ENCODE results near the gene PXT1. TPM values are rescaled to one million over a fixed set of nuclear protein-coding genes. Genes with fewer than 3 reads are reported as not detected.

Gene PXT1
- total and polyA plus RNA-seq, 9 of the 15 experiments (the other 6 are each of a cell fraction or from before 2014, with no cell fraction given) = 0.09 to 0.11 (median 0.10) TPM; not detected in 5

- TF ChIP-seq VEZF1 (CRISPR knock-in tag; IDR thresholded peaks at IDR 0.05) (peak; percentile 82), TCF7L2 (IDR thresholded peaks at IDR 0.05; ENCODE audit: low read depth, low read length) (no peak), USF1 (CRISPR knock-in tag; IDR thresholded peaks at IDR 0.05) (peak; percentile 99), NR1H2 (CRISPR knock-in tag; IDR thresholded peaks at IDR 0.05) (no peak), NFYB (IDR thresholded peaks at IDR 0.05; ENCODE audit: extremely low read depth, insufficient read length) (peak; percentile 49), SAFB2 (IDR thresholded peaks at IDR 0.05; ENCODE audit: borderline replicate concordance, low read depth, low read length, severe bottlenecking) (no peak), ZNF561 (CRISPR knock-in tag; conservative IDR thresholded peaks at IDR 0.05) (no peak), ATF2 (CRISPR knock-in tag; IDR thresholded peaks at IDR 0.05) (no peak), ZBTB26 (CRISPR knock-in tag; IDR thresholded peaks at IDR 0.05) (no peak), CHCHD3 (CRISPR knock-in tag; IDR thresholded peaks at IDR 0.05) (no peak), SOX6 (IDR thresholded peaks at IDR 0.05) (no peak), EZH2 (IDR thresholded peaks at IDR 0.05; ENCODE audit: borderline replicate concordance, low read depth, low read length) (no peak), BRF2 (IDR thresholded peaks at IDR 0.05; ENCODE audit: borderline replicate concordance, insufficient read depth, insufficient read length) (no peak), CREBBP (IDR thresholded peaks at IDR 0.05; ENCODE audit: low read depth, low read length) (no peak), RBM39 (optimal IDR thresholded peaks at IDR 0.05; ENCODE audit: low read depth, low read length) (no peak), PTBP1 (IDR thresholded peaks at IDR 0.05; ENCODE audit: low read depth, low read length) (no peak), CAMTA2 (CRISPR knock-in tag; conservative IDR thresholded peaks at IDR 0.05) (no peak), ZBTB9 (CRISPR knock-in tag; IDR thresholded peaks at IDR 0.05) (0 out of 2 replicates have a peak, but pooled peaks have one; percentile 78), HIVEP1 (CRISPR knock-in tag; IDR thresholded peaks at IDR 0.05) (peak; percentile 47; the same call in 1 of the 2 replicates)
These were observed 19.4 kb downstream of the PXT1 start (continued) for GRCh38 chr6:36423101-36423824.
